SK-N-SH treated with all-trans-retinoic acid at 6 μM for 48 hours (cell line): ENCODE data around the gene PLEKHM3.
A peak's percentile ranks its signal among the peaks of the same experiment; 100 is the strongest.

Experiments
- ATAC-seq: fragments of 200-7000 bp; cut with Tn5 transposase; 3 replicates; pipeline ENCODE4 v1.9.1; 2020; ENCODE audit warnings: mild to moderate bottlenecking, moderate library complexity
- ARNTL ChIP-seq: fragments of 450-650 bp; formaldehyde crosslinking; IDR thresholded peaks from 2 replicates; pipeline ENCODE4 v1.5.0; 2020; ENCODE audit warnings: low read depth, mild to moderate bottlenecking, moderate library complexity, borderline replicate concordance
- BACH2 ChIP-seq: fragments of 250-450 bp; sonication (Bioruptor Pico); IDR thresholded peaks from 2 replicates; pipeline ENCODE4 v1.9.0; 2021; ENCODE audit warnings: mild to moderate bottlenecking, borderline replicate concordance
- CREB5 ChIP-seq: fragments of 250-450 bp; sonication (Bioruptor Pico); IDR thresholded peaks from 2 replicates; pipeline ENCODE4 v1.5.1; 2020; ENCODE audit warnings: low read depth, mild to moderate bottlenecking, moderate library complexity
- CSDC2 ChIP-seq: fragments of 250-450 bp; sonication (Bioruptor Pico); IDR thresholded peaks from 2 replicates; pipeline ENCODE4 v1.5.0; 2020; ENCODE audit warnings: mild to moderate bottlenecking, moderate library complexity
- CSRNP3 ChIP-seq: fragments of 250-450 bp; sonication (Bioruptor Pico); IDR thresholded peaks from 2 replicates; pipeline ENCODE4 v1.5.1; 2021; ENCODE audit warnings: mild to moderate bottlenecking, moderate library complexity
- GLIS3 ChIP-seq: fragments of 250-450 bp; sonication (Bioruptor Pico); IDR thresholded peaks from 2 replicates; pipeline ENCODE4 v1.5.0; 2020; ENCODE audit warnings: mild to moderate bottlenecking, moderate library complexity
- ISL1 ChIP-seq: fragments of 250-450 bp; sonication (Bioruptor Pico); IDR thresholded peaks from 2 replicates; pipeline ENCODE4 v2.1.2; 2022; ENCODE audit warnings: mild to moderate bottlenecking, moderate library complexity
- OSR1 ChIP-seq: fragments of 250-450 bp; sonication (Bioruptor Pico); IDR thresholded peaks from 2 replicates; pipeline ENCODE4 v1.8.0; 2022; ENCODE audit warnings: moderate library complexity, mild to moderate bottlenecking, inconsistent platforms
- PATZ1 ChIP-seq: fragments of 250-450 bp; sonication (Bioruptor Pico); IDR thresholded peaks from 2 replicates; pipeline ENCODE4 v1.8.0; 2020; ENCODE audit warnings: mild to moderate bottlenecking, moderate library complexity, borderline replicate concordance
- POU6F1 ChIP-seq: fragments of 250-450 bp; sonication (Bioruptor Pico); IDR thresholded peaks from 2 replicates; pipeline ENCODE4 v1.8.0; 2021; ENCODE audit warnings: low read depth, mild to moderate bottlenecking, moderate library complexity, borderline replicate concordance
- PPARA ChIP-seq: fragments of 250-450 bp; sonication (Bioruptor Pico); IDR thresholded peaks from 2 replicates; pipeline ENCODE4 v1.5.0; 2020; ENCODE audit warnings: mild to moderate bottlenecking, borderline replicate concordance
- RARB ChIP-seq: fragments of 250-450 bp; sonication (Bioruptor Pico); IDR thresholded peaks from 2 replicates; pipeline ENCODE4 v1.8.0; 2021; ENCODE audit warnings: mild to moderate bottlenecking, moderate library complexity
- SNAI2 ChIP-seq: fragments of 250-450 bp; sonication (Bioruptor Pico); IDR thresholded peaks from 2 replicates; pipeline ENCODE4 v1.5.0; 2020; ENCODE audit warnings: mild to moderate bottlenecking, moderate library complexity
- TCF4 ChIP-seq: fragments of 250-450 bp; sonication (Bioruptor Pico); IDR thresholded peaks from 2 replicates; pipeline ENCODE4 v1.8.0; 2021; ENCODE audit warnings: mild to moderate bottlenecking, moderate library complexity, borderline replicate concordance
- TOX ChIP-seq: fragments of 250-450 bp; sonication (Bioruptor Pico); IDR thresholded peaks from 2 replicates; pipeline ENCODE4 v1.8.0; 2021; ENCODE audit warnings: mild to moderate bottlenecking, moderate library complexity, borderline replicate concordance
- TSHZ2 ChIP-seq: fragments of 250-450 bp; sonication (Bioruptor Pico); IDR thresholded peaks from 2 replicates; pipeline ENCODE4 v1.5.0; 2020; ENCODE audit warnings: mild to moderate bottlenecking, moderate library complexity
- ZC3H10 ChIP-seq: fragments of 250-450 bp; sonication (Bioruptor Pico); IDR thresholded peaks from 2 replicates; pipeline ENCODE4 v1.5.1; 2021; ENCODE audit warnings: mild to moderate bottlenecking, moderate library complexity
- ZFP3 ChIP-seq: fragments of 250-450 bp; sonication (Bioruptor Pico); IDR thresholded peaks from 2 replicates; pipeline ENCODE4 v1.5.0; 2020; ENCODE audit warnings: mild to moderate bottlenecking, moderate library complexity
- ZFP30 ChIP-seq: fragments of 450-650 bp; formaldehyde crosslinking; IDR thresholded peaks from 2 replicates; pipeline ENCODE4 v1.5.0; 2022; ENCODE audit warnings: mild to moderate bottlenecking, moderate library complexity
- ZNF565 ChIP-seq: fragments of 450-650 bp; formaldehyde crosslinking; conservative IDR thresholded peaks from 2 replicates; pipeline ENCODE4 v1.5.0; 2020; ENCODE audit warnings: low read depth, mild to moderate bottlenecking, moderate library complexity
- ZNF8 ChIP-seq: fragments of 450-650 bp; formaldehyde crosslinking; IDR thresholded peaks from 2 replicates; pipeline ENCODE4 v1.5.0; 2020; ENCODE audit warnings: mild to moderate bottlenecking, moderate library complexity

PLEKHM3 gene

GRCh38 chr2:208069186-208069585 lies 43.9 kb upstream of the PLEKHM3 start:
- ATAC-seq: no peak
- TF ChIP-seq BACH2 (no peak), OSR1 (no peak), TCF4 (CRISPR knock-in tag) (no peak), CSDC2 (no peak), ZFP30 (CRISPR knock-in tag) (no peak), ZC3H10 (CRISPR knock-in tag) (no peak), RARB (CRISPR knock-in tag) (no peak), ZFP3 (CRISPR knock-in tag) (no peak), CREB5 (CRISPR knock-in tag) (no peak), ZNF8 (CRISPR knock-in tag) (no peak), SNAI2 (CRISPR knock-in tag) (no peak), POU6F1 (CRISPR knock-in tag) (no peak)

- no peak for ATAC-seq
- TF ChIP-seq ARNTL (CRISPR knock-in tag): no peak
- no peak for TF ChIP-seq ZNF8 (CRISPR knock-in tag)
- TF ChIP-seq TCF4 (CRISPR knock-in tag): no peak
- TF ChIP-seq CSRNP3: no peak
- TF ChIP-seq ZC3H10 (CRISPR knock-in tag): no peak
Observed at GRCh38 chr2:208066016-208066415, 40.7 kb upstream of the PLEKHM3 start.

- ATAC-seq: no peak
- TF ChIP-seq BACH2 (no peak), SNAI2 (CRISPR knock-in tag) (no peak), PATZ1 (CRISPR knock-in tag) (no peak), GLIS3 (CRISPR knock-in tag) (no peak), ZNF8 (CRISPR knock-in tag) (no peak), ZNF565 (CRISPR knock-in tag) (no peak), ISL1 (CRISPR knock-in tag) (no peak), OSR1 (no peak)
Observed at GRCh38 chr2:208065476-208065875, 40.1 kb upstream of the PLEKHM3 start.

- ATAC-seq: peak; percentile 92
- TF ChIP-seq ZC3H10 (CRISPR knock-in tag) (no peak), TOX (no peak), CREB5 (CRISPR knock-in tag) (no peak), POU6F1 (CRISPR knock-in tag) (no peak), TSHZ2 (CRISPR knock-in tag) (no peak), PPARA (CRISPR knock-in tag) (no peak), SNAI2 (CRISPR knock-in tag) (no peak), RARB (CRISPR knock-in tag) (no peak), GLIS3 (CRISPR knock-in tag) (no peak), CSRNP3 (no peak)
Observed at GRCh38 chr2:208064220-208064961, 39.1 kb upstream of the PLEKHM3 start.
